Erythroblast (primary cell): ENCODE results near the gene HEXD.

Experiments used
- GATA1 ChIP-seq: IDR thresholded peaks from 2 replicates; pipeline ENCODE4 v1.6.1; 2011; ENCODE audit warnings: low read depth, mild to moderate bottlenecking, control low read depth, low read length, moderate library complexity
- POLR2A ChIP-seq: IDR thresholded peaks from 2 replicates; pipeline ENCODE4 v1.6.1; 2011; ENCODE audit warnings: mild to moderate bottlenecking, low read length

- TF ChIP-seq POLR2A = no peak
- no peak for TF ChIP-seq GATA1
Observed at GRCh38 chr17:82402865-82403264, 15.3 kb upstream of the HEXD start.
